ENCODE data around the gene SCN1B.
"Not testable (repeated sequence)": the region's sequence is repeated elsewhere in the genome, so short reads cannot be mapped to it uniquely, and the experiment has no call there.

The SCN1B gene

DNA sequence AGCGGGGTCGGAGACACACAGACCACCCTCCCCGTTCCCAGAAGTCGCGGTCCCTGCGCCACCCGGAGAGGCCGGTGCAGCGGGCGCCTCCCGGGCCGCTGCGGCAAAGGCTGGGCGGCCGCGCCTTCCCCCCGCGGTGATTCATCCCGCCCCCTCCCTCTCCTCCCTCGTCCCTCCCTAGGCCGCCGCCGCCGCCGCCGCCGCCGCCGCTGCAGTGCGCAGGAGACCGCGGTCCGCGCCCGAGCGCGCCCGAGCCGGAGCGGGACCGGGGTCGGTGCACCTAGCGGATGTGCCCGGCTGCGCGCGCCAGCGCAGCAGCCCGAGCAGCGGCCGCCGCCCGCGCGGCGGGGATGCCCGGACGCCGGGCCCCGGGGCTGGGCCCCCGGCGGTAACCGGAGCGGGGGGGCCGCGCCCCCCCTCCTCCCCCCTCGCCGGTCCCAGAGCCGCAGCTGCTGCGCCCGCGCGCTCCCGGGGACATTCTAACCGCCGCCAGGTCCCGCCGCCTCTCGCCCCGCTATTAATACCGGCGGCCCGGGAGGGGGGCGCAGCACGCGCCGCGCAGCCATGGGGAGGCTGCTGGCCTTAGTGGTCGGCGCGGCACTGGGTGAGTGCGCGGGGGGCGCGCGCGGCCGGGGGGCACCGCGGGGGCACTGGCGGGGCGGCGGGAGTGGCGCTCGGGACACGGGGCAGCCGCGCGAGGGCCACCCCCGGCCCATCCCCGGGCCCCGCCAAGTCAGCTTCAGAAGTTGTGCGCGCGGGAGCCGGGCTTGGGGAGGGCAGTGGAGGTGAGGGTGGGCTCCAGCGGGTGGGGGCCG is at the start of gene SCN1B:
SCN1B (plus strand) TSS at position 214 of the 815 bp plus-strand sequence; CDS start at position 565, 351 bp downstream.
- peak; percentile 82 for DNase-seq

DNA sequence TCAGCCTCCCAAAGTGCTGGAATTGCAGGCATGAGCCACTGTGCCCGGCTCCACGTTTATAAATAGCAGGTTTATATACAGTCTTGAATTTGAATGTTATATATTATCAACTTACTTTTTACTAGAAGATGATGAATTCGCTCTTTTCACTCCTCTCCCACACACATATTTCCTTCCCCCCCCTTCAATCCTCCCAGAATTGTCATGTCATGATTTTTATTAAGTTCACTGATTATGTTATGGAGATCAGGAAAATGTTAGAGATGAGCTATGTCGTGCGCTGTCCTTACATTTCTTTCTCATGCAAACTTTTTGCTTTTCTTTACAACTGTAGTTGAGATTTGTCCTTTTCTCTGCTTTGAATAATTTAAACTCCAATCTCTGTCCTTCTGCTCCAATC is 48.0 kb upstream of the SCN1B start:
- no peak for DNase-seq

DNA sequence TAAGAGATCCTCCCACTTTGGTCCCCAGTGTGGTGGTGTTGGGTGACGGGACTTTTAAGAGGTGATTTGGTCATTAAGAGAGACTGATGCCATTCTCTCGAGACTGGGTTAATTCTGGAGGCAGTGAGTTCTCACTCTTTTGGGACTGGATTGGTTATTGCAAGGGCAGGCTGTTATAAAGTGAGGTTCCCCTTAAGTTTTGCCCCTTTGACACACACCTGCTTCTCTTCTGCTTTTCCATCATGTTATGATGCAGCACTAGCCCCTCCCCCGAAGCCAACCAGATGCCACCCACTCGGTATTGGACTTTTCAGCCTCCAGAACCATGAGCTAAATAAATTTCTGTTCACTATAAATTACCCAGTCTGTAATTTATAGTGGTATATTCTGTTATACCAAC is 46.5 kb upstream of the SCN1B start:
- no peak for DNase-seq

DNA sequence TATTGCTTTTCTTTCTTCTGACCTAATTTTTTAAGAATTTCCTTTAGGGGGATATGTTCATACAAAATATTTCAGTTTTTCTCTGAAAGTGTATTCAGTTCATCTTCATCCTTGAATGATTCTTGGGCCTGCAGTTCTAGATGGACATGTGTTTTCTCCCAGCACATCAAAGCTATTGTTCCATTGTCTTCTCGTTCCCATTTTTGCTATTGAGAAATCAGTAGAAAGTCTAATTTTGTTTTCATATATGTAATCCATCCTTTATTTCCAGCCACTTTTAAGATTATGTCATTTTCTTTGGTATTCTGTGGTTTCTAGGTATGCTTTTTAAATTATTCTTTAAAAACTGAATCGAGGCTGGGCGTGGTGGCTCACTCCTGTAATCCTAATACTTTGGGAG is 46.0 kb upstream of the SCN1B start:
- DNase-seq = no peak

DNA sequence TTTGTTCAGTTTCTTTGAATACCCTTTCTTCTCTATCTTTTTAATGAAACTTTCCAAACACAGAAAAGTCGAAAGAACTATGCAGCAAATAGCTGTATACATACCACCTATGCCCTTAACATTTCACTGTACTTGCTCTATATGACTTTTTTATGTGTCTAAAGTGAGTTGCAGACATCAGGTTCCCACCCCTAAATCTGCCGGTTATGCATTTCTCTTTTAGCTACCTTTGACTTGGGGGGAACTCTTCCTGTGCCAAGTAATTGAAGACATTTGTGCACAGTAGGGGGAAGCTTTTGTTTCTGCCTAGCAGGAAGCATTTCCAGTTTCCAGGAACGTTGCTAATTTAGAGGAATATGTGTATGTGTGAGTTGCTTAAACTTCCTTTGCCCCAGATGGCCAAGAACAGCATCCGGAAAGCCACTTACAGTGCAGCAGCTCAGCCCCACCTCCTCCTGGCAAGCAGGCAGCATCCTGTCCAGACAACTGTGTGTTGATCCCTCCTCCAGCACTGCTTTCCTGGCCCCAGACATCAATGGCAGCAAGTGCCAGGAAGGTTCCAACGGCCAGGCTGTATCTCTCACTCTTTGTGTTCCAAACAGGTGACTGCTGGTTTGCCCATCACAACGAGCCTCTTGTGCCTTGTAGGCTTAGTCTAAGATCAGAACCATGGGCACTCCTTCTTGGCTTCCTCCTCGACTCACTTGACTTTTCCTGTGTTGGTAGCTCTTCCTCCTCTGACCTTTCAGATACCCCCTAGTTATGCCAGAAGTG is 44.8 kb upstream of the SCN1B start:
- DNase-seq = peak; percentile 61

DNA sequence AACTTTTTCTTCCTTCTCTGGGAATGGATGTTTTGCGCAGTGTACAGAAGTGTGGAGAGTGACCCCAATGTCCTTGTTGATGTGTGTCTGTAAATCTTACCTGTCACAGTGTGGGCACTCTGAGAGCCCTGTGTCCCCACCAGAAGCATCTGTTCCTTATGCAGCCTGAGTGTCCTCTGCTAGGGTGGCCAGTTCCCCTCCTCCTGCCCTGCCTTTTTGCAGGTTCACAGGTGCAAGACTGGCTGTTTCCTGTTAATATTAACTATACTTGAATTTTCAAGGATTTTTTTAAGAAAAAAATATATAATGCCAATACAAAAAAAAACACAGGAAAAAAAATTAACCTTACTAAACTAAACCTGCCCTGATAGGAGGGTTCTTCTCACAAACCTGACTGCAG is 42.2 kb upstream of the SCN1B start:
- no peak for DNase-seq

DNA sequence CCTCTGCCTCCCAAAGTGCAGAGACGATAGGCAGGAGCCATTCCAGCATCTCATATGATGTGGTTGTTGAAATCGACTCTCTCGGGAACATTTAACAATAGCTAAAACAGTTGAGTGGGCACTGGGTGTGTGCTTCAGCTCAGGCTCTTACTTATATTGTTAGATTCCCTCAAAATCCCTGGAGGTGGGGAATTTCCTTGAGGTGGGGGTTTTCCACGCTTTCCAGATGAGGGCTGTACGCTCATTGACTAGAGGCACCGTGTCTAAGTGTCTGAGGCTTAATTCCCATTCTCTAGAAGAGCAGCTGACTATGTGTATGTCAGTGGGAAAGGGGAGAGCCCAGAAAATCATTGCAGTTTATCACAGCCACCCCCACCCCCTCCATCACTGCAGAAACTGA is 41.0 kb upstream of the SCN1B start:
- no peak for DNase-seq

DNA sequence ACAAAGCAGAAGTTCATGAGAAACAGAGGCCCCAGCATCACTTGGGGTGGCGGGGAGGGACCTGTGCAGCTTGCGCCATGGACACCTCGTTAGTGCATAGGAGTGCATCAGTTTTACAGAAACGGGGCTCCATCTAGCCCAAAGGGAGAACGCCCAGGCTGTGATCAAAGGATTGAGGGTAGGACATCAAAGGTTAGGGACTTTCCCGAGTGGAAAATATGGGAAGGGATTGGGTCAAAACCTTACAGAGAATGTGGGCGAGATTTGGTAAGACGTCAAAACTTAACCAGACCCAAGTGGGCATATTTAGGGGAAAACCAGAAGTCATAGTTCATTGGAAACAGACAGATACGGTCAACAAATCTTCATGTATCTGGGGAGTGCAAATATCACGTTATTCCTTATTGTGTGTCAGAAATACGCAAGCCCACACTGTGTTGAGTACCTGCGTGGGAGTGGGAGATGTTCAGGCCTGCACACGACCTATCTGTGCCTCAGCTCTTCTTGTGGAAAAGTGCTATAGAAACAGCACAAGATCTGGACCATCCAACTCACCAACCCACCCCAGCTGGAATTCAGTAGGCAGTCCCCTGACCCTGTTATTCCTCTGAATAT is 39.6 kb upstream of the SCN1B start:
- no peak for DNase-seq

DNA sequence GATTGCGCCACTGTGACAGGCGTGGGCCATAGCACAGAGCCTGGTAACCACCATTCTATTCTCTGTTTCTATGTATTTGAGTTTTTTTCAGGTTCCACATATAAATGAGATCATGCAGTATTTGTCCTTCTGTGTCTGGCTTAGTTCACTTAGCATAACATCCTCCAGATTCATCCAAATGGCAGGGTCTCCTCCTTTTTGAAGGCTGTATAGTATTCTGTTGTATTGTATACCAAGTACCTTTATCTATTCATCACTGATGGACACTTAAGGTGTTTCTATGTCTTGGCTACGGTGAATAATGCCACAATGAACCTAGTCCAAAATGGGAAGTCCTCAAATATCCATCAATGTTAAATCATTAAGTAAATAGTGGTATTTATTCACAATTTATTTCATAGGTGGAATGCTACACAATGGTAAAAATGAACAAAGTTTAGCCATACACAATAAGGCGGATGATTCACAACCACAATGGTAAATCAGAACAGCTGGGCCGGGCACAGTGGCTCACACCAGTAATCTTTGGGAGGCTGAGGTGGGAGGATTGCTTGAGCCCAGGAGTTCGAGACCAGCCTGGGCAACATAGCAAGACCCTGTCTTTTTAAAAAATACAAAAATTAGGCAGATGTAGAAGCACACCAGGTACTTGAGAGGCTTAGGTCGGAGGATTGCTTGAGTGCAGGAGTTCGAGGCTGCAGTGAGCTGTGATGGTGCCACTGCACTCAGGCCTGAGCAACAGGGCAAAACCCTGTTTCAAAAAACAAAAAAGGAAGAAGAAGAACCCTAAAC is 38.5 kb upstream of the SCN1B start:
- no peak for DNase-seq

DNA sequence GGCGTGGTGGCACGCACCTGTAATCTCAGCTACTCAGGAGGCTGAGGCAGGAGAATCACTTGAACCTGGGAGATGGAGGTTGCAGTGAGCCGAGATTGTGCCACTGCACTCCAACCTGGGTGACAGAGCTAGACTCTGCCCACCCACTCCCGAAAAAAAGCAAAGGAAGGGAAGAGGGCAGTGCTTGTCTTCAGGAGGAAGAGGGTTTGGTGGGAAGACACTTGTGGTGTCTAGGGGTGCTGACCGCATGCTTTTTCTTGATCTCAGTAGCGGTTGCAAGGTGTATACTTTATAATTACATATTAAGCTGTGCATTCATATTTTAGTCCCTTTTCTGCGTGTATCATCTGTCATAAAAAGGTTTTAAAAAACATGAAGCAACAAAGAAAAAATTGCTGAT is 37.7 kb upstream of the SCN1B start:
- DNase-seq = not testable (repeated sequence)

DNA sequence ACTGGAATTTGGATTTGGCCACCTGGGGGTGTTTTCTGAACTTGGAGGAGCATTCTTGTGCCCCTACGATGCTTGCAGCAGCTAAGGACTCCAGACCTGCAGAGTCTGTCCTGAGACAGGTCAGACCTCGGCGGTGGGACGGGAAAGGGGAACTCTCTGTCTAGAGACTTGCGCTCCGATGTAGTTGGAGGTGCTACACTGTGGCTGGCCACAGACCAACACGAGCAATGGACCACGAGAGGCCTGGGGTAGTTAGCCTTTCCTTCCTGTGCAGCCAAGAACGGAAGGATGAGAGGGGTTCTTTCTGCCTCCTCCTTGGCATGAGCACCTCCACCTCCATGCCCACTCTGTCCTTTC is 36.0 kb upstream of the SCN1B start:
- no peak for DNase-seq

DNA sequence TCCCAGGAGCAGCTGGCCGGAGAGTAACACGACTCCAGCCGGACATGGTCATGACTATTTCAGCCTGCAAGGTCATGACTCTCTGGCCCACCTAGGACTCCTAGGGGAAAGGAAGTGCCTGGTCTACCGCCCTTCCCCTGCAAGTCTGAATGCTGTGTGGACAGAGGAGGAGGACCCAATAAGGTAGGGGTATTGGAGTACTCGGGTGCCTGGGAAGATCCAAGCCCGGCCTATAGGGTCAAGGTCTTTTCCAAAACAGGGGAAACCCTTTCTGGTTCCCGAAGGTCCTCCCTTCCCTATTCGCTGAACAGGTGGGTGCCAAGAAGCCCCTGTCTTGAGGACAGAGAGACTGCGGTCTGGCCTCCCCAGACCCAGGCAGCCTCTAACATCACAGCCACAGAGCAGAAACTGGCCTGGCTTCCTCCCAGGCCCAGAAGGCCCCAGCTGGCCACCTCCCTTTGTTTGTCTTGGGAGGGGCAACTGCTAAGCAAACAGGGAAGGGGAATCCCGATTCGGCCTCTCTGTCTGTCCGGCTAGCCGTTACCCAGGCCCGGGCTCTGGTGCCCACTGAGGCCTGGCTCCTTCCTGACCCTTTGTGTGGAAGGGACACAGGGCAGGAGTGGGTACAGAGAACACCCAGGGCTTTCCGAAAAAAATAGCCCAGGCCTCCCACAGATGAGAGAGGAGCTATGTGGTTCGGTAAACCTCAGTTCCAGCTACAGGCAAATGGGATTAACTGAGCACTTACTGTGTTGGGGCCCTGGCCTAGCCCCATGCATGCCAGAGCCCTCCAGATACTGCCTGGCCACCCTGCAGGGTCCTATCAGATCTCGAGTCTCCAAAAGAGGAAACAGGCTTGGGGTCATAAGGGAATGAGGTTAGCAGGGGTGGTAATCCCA is 35.4 kb upstream of the SCN1B start:
- no peak for DNase-seq

DNA sequence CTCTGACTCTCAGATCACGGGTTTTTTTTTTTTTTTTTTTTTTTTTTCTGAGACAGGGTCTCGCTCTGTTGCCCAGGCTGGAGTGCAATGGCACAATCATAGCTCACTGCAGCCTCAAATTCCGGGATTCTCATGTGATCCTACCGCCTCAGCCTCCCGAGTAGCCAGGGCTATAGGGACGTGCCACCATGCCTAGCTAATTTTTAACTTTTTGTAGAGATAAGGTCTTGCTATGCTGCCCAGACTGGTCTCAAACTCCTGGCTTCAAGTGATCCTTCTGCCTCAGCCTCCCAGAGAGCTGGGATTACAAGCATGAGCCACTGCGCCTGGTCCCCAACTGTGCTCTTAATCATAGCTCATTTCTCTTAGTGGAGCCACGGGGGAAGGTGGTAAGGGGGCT is 34.7 kb upstream of the SCN1B start:
- no peak for DNase-seq

DNA sequence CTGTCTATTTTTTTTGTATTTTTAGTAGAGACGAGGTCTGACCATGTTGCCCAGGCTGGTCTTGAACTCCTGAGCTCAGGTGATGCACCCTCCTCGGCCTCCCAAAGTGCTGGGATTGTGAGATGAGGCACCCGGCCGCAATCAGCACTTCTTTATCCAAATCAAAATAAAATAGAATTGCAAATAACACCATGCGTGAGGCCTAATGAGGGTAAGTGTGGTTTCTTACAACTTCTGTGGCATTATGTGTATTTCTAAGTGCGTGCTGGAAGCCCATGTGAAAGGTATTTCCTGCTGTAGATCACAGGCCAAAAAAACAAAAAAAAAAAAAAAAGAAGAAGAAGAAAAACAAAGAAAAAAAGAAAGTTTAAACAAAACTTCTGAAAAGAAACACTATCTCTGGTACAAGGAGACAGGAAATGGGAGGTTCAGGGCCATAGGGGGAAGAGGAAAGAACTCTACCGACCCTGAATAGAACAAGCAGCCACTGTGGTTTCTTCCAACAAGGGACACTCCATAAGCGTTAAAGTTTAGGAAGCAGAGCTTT is 33.1 kb upstream of the SCN1B start:
- peak; percentile 51 for DNase-seq

DNA sequence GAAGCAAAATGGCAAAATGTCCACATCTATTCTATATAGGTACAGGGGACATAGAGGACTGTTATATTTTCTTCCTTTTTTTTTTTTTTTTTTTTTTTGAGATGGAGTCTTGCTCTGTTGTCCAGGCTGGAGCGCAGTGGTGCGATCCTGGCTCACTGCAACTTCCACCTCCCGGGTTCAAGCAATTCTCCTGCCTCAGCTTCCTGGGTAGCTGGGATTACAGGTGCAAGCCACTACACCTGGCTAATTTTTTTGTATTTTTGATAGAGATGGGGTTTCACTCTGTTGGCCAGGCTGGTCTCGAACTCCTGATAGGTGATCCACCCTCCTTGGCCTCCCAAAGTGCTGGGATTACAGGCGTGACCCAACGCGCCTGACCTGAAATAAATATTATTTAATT is 32.0 kb upstream of the SCN1B start:
- DNase-seq = not testable (repeated sequence)

DNA sequence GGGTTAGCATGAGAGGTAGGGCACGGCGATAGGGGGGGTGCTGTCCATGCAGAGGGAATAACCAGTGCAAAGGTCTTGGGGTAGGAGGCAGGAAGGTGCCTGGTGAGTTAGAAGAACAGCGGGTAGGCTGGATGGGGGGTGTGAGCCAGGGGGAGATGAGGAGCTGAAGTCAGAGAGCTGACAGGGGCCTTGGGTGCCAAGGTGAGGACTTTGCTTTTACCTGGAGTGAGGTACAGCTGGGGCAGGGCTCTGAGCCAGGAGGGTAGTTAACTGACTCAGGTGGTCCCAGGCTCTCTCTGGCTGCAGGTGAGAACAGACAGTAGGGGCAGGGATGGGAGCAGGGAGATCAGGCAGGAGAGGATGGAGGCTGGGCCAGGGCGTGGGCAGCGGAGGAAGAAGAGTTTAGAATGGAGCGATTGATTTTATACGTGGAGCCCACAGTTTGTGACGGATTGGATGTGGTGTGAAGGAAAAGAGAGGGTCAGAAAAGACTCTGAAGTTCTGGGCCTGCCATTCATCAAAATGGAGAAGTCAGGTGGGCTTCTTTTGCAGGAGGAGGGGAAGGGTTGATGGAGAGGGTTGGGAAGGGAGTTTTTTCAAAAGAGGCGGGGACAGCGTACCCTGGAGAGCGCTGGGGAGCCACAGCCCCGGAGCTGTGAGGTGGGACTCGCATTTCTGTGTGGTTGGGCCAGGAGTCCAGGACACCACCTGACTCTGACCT is 31.3 kb upstream of the SCN1B start:
- peak; percentile 27 for DNase-seq

DNA sequence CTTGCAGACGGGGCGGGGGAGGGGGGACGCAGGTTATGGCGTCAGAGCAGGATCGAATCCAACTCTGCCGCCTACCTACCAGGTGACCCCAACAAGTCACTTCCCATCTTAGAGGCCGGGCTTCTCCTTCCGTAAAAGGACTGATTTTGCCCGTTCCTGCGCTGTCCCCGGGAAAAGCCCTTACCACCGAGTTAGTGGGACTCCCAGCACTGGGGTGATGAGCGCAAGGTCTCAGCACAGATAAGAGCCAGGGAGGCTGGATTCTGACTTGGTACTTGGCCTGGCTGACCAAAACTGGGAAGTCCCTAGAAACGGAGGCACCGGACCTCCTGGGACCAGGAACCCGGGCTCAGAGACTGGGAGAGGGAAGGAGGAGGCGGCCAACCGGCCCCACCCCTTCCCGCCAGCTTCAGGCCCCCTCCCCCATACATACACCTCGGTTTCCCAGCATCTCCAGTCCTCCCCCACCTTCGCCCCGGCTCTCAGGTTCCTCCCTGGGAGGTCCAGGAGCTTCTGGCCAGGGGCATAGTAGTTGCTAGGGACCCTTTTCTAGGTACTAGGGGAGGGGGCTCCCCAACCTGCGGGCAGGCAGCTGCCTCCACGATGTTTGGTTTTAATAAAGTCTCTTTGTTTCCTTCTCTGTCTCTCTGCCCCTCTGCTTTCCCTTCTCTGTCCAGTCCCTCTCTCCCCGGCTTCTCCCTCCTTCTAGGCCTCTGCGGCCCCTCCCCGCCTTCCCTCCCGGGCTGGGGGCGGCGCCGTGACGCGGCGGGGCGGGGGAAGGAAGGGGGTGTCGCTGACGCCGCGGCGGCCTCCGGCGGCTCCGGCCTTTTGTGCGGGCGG is 30.6 kb upstream of the SCN1B start, which contains the start of gene GRAMD1A:
GRAMD1A (plus strand) TSS at position 826 of the 840 bp plus-strand sequence. CDS start 156 bp downstream, outside the sequence.
- DNase-seq = peak; percentile 84

DNA sequence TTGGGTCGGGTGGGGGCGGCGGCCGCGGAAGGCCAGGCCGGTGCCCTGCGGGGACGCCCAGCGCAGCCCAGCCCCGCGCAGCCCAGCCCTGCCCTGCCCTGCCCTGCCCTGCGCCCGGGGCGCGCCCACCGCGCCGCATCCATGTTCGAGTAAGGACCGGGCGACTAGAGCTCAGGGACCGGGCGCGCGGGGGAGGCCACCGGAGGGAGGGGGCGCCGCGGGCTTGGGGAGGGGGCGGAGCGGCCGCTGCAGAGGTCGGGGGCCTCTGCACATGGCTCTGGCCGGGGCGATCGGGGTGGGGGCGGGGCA is 30.0 kb upstream of the SCN1B start:
- no peak for DNase-seq

DNA sequence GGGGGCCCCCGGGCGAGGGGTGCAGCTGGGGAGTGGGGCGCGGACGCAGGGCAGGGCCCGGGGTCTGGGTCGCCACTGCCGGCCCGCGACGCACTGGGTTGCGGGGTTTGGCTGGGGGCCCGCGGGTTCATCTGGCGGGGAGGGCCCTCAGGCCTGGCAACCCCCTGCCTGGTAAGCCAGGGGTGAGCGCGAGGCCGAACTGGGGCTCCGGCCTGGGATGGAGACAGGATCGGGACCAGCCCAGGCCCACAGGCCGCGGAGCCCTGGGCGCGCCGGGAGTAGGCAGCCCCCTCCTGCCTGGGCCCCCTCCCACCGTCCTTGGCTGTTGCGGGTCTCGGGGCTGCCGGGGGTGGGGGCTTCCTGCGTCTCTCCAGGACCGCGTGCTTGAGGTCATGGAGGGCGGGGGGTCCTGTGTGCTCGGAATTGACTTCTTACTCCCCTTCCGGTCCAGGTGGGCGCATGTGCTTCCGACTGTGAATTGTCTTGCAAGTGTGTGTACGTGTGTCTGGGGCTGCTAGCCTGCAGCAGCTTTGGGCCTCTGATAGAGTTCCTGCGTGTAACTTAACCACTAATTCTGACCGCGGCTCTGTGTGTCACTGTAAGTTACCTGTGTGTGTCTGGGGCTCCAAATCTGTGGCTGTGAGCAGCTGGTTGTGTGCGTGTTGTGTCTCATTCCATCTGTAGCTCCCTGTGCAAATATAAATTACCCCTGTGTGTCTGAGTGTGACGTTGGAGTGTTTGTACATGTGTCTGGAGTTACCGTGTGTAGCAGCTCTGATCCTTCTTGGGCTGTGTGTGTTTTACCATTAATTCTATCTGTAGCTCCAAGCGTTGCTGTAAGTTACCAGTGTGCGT is 29.4 kb upstream of the SCN1B start:
- DNase-seq = peak; percentile 75
